ENCODE results near the gene ATP1A4. TPM values are rescaled to one million over a fixed set of nuclear protein-coding genes. Genes with fewer than 3 reads are reported as not detected.

The ATP1A4 gene
- total and polyA plus RNA-seq, 2 of the 13 experiments (the other 11 are each of a cell fraction or from before 2014, with no cell fraction given), result not detected

DNA sequence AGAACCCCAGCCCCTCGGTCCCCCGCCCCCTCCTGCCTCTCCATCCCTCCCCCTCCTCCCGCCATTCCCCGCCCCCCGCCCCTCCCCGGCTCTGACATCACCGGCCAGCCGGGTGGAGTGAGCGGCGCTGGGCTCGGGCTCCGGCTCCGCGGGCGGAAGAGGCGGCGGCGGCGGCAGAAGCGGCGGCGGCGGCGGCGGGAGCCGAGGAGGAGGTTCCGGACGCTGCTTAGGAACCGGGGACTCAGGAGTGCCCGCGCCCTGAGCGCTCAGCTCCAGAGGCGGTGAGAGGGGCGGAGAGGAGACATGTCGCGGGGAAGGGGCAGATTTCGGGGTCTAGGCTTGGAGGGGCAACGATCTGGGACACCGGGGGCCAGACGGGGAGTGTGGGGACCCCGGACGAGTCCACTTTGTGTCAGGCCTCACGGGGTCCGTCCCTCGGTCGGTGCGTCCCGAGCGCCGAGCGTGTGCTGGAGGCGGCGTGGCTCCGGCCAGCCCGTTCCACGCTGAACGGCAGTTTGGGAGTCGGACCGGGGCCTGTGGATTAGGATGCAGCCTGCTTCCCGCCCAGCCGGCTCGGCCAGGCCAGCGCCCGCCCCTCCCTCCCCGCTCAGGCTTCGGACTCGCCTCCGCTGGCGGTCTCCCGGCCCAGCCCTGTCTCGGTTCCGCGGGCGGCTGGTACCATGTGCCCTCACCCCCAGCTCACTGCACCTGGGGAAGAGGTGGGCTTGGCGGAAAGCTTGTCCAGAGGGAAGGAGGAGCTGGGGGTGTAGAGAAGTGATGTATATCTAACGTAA is 54.0 kb downstream of the ATP1A4 start, which contains the start of gene PEA15 (continued):
- TF ChIP-seq, protein P1, sequence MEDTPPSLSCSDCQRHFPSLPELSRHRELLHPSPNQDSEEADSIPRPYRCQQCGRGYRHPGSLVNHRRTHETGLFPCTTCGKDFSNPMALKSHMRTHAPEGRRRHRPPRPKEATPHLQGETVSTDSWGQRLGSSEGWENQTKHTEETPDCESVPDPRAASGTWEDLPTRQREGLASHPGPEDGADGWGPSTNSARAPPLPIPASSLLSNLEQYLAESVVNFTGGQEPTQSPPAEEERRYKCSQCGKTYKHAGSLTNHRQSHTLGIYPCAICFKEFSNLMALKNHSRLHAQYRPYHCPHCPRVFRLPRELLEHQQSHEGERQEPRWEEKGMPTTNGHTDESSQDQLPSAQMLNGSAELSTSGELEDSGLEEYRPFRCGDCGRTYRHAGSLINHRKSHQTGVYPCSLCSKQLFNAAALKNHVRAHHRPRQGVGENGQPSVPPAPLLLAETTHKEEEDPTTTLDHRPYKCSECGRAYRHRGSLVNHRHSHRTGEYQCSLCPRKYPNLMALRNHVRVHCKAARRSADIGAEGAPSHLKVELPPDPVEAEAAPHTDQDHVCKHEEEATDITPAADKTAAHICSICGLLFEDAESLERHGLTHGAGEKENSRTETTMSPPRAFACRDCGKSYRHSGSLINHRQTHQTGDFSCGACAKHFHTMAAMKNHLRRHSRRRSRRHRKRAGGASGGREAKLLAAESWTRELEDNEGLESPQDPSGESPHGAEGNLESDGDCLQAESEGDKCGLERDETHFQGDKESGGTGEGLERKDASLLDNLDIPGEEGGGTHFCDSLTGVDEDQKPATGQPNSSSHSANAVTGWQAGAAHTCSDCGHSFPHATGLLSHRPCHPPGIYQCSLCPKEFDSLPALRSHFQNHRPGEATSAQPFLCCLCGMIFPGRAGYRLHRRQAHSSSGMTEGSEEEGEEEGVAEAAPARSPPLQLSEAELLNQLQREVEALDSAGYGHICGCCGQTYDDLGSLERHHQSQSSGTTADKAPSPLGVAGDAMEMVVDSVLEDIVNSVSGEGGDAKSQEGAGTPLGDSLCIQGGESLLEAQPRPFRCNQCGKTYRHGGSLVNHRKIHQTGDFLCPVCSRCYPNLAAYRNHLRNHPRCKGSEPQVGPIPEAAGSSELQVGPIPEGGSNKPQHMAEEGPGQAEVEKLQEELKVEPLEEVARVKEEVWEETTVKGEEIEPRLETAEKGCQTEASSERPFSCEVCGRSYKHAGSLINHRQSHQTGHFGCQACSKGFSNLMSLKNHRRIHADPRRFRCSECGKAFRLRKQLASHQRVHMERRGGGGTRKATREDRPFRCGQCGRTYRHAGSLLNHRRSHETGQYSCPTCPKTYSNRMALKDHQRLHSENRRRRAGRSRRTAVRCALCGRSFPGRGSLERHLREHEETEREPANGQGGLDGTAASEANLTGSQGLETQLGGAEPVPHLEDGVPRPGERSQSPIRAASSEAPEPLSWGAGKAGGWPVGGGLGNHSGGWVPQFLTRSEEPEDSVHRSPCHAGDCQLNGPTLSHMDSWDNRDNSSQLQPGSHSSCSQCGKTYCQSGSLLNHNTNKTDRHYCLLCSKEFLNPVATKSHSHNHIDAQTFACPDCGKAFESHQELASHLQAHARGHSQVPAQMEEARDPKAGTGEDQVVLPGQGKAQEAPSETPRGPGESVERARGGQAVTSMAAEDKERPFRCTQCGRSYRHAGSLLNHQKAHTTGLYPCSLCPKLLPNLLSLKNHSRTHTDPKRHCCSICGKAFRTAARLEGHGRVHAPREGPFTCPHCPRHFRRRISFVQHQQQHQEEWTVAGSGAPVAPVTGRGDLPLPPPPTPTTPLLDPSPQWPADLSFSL (CRISPR knock-in tag; IDR thresholded peaks at IDR 0.05), result no peak
- TF ChIP-seq NFKBIZ (CRISPR knock-in tag; IDR thresholded peaks at IDR 0.05), result no peak
- no peak for TF ChIP-seq SKI (IDR thresholded peaks at IDR 0.05; ENCODE audit: partially characterized antibody)
- no peak for TF ChIP-seq CC2D1A (CRISPR knock-in tag; IDR thresholded peaks at IDR 0.05)
- TF ChIP-seq ZBTB21 (CRISPR knock-in tag; IDR thresholded peaks at IDR 0.05), result no peak
- TF ChIP-seq RXRA (CRISPR knock-in tag; IDR thresholded peaks at IDR 0.05), result peak; percentile 47; the same call in 1 of the 2 replicates
- TF ChIP-seq ZNF354B (CRISPR knock-in tag; IDR thresholded peaks at IDR 0.05), result no peak
- no peak for TF ChIP-seq ZFP90 (CRISPR knock-in tag; IDR thresholded peaks at IDR 0.05; ENCODE audit: borderline replicate concordance)
- TF ChIP-seq ZNF552 (CRISPR knock-in tag; IDR thresholded peaks at IDR 0.05; ENCODE audit: borderline replicate concordance), result 0 out of 2 replicates have a peak, but pooled peaks have one; percentile 41
- TF ChIP-seq, protein P2, sequence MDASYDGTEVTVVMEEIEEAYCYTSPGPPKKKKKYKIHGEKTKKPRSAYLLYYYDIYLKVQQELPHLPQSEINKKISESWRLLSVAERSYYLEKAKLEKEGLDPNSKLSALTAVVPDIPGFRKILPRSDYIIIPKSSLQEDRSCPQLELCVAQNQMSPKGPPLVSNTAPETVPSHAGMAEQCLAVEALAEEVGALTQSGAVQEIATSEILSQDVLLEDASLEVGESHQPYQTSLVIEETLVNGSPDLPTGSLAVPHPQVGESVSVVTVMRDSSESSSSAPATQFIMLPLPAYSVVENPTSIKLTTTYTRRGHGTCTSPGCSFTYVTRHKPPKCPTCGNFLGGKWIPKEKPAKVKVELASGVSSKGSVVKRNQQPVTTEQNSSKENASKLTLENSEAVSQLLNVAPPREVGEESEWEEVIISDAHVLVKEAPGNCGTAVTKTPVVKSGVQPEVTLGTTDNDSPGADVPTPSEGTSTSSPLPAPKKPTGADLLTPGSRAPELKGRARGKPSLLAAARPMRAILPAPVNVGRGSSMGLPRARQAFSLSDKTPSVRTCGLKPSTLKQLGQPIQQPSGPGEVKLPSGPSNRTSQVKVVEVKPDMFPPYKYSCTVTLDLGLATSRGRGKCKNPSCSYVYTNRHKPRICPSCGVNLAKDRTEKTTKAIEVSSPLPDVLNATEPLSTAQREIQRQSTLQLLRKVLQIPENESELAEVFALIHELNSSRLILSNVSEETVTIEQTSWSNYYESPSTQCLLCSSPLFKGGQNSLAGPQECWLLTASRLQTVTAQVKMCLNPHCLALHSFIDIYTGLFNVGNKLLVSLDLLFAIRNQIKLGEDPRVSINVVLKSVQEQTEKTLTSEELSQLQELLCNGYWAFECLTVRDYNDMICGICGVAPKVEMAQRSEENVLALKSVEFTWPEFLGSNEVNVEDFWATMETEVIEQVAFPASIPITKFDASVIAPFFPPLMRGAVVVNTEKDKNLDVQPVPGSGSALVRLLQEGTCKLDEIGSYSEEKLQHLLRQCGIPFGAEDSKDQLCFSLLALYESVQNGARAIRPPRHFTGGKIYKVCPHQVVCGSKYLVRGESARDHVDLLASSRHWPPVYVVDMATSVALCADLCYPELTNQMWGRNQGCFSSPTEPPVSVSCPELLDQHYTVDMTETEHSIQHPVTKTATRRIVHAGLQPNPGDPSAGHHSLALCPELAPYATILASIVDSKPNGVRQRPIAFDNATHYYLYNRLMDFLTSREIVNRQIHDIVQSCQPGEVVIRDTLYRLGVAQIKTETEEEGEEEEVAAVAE (CRISPR knock-in tag; IDR thresholded peaks at IDR 0.05; ENCODE audit: borderline replicate concordance), result no peak
- TF ChIP-seq XBP1 (CRISPR knock-in tag; IDR thresholded peaks at IDR 0.05), result no peak
- TF ChIP-seq NR2F2 (IDR thresholded peaks at IDR 0.05; ENCODE audit: borderline replicate concordance, low read depth), result no peak
- 0 out of 2 replicates have a peak, but pooled peaks have one; percentile 49 for TF ChIP-seq ZZZ3 (CRISPR knock-in tag; IDR thresholded peaks at IDR 0.05; ENCODE audit: borderline replicate concordance)
- TF ChIP-seq SCMH1 (CRISPR knock-in tag; IDR thresholded peaks at IDR 0.05; ENCODE audit: borderline replicate concordance), result no peak
- peak; percentile 61; the same call in 1 of the 2 replicates for TF ChIP-seq GABPB1 (CRISPR knock-in tag; IDR thresholded peaks at IDR 0.05)
- no peak for TF ChIP-seq MEF2D (CRISPR knock-in tag; IDR thresholded peaks at IDR 0.05)
- no peak for TF ChIP-seq PTBP1 (IDR thresholded peaks at IDR 0.05; ENCODE audit: low read depth, low read length, poor library complexity, severe bottlenecking)
- no peak for TF ChIP-seq ZNF546 (CRISPR knock-in tag; conservative IDR thresholded peaks at IDR 0.05)
- TF ChIP-seq PITX1 (CRISPR knock-in tag; IDR thresholded peaks at IDR 0.05), result 0 out of 2 replicates have a peak, but pooled peaks have one; percentile 43
- TF ChIP-seq ZSCAN25 (CRISPR knock-in tag; IDR thresholded peaks at IDR 0.05), result peak; percentile 45; the same call in 1 of the 2 replicates

Measured in HepG2 (cell line).